Fibroblast of lung (primary cell): ENCODE results near the gene FAM47B. TPM values are rescaled to one million over a fixed set of nuclear protein-coding genes. Genes with fewer than 3 reads are reported as not detected.

Experiments
- DNase-seq, 2 donors: peaks; one replicate each; pipeline versions ENCODE4 v3.0.0 to v3.0.0-alpha.2; 2010; ENCODE audit warnings: low read depth in 2 of 2
- H2AFZ ChIP-seq: 2 replicates; pipeline ENCODE4 v1.5.1; 2012; ENCODE audit warnings: low read length, control low read depth, inconsistent platforms
- H3K27ac ChIP-seq: 2 replicates; pipeline ENCODE4 v1.5.1; 2011; ENCODE audit warnings: low read length, control low read depth; ENCODE audit not compliant: insufficient read depth
- H3K27me3 ChIP-seq: 2 replicates; pipeline ENCODE4 v1.5.1; 2011; ENCODE audit warnings: mild to moderate bottlenecking, low read length; ENCODE audit not compliant: control insufficient read depth, insufficient read depth
- H3K36me3 ChIP-seq: 2 replicates; pipeline ENCODE4 v1.5.1; 2011; ENCODE audit warnings: low read length; ENCODE audit not compliant: control insufficient read depth, insufficient read depth
- H3K4me1 ChIP-seq: 2 replicates; pipeline ENCODE4 v1.5.1; 2011; ENCODE audit warnings: low read length; ENCODE audit not compliant: control insufficient read depth, insufficient read depth; ENCODE audit errors: extremely low read depth
- H3K4me2 ChIP-seq: 2 replicates; pipeline ENCODE4 v1.5.1; 2011; ENCODE audit warnings: low read length, control low read depth; ENCODE audit not compliant: insufficient read depth; ENCODE audit errors: extremely low read depth
- H3K4me3 ChIP-seq, 4 experiments: fragments of 200-600 bp in 1 of 4; sonication (generic) in 1 of 4; replicated peaks in 1 of 4; 2 replicates each; pipeline ENCODE4 v1.5.1; 2011 to 2016; ENCODE audit warnings: low read length in 4 of 4, low read depth in 3 of 4, mild to moderate bottlenecking in 3 of 4, control low read depth in 2 of 4, inconsistent platforms in 1 of 4, mixed read lengths in 1 of 4; ENCODE audit not compliant: insufficient read depth in 1 of 4; ENCODE audit errors: control extremely low read depth in 1 of 4
- H3K79me2 ChIP-seq: 2 replicates; pipeline ENCODE4 v1.5.1; 2012; ENCODE audit warnings: mild to moderate bottlenecking, low read length, inconsistent platforms; ENCODE audit not compliant: control insufficient read depth, insufficient read depth
- H3K9ac ChIP-seq: 2 replicates; pipeline ENCODE4 v1.5.1; 2011; ENCODE audit warnings: mild to moderate bottlenecking, low read length, control low read depth; ENCODE audit not compliant: insufficient read depth
- H3K9me3 ChIP-seq: 2 replicates; pipeline ENCODE4 v1.5.1; 2012; ENCODE audit warnings: low read depth, low read length; ENCODE audit not compliant: control insufficient read depth, insufficient read depth
- H4K20me1 ChIP-seq: 2 replicates; pipeline ENCODE4 v1.5.1; 2011; ENCODE audit warnings: low read length; ENCODE audit not compliant: control insufficient read depth, insufficient read depth; ENCODE audit errors: extremely low read depth
- CTCF ChIP-seq, 2 donors: IDR thresholded peaks in 1 of 2; conservative IDR thresholded peaks in 1 of 2; 1 replicate in 1 of 2; 2 replicates in 1 of 2; pipeline ENCODE4 v1.5.1; 2011 to 2012; ENCODE audit warnings: low read length in 2 of 2, control low read depth in 1 of 2, inconsistent platforms in 1 of 2, low read depth in 1 of 2, mild to moderate bottlenecking in 1 of 2
- EZH2 ChIP-seq: IDR thresholded peaks from 2 replicates; pipeline ENCODE4 v1.5.1; 2012; ENCODE audit warnings: low read length, control low read depth, mild to moderate bottlenecking; ENCODE audit errors: missing control alignments
- polyA plus RNA-seq, 2 donors: library from polyadenylated mRNA; depleted of rRNA in 1 of 2; stranded (reverse) in 1 of 2; unstranded in 1 of 2; fragments of >200 nt; gene quantifications; 2 replicates each; pipeline ENCODE4 v1.2.1, GENCODE V29; 2011 to 2012; ENCODE audit warnings: missing spikeins in 1 of 2
- total RNA-seq: library from RNA; depleted of rRNA; stranded (reverse); fragments of >200 nt; gene quantifications from 2 replicates; pipeline ENCODE4 v1.2.1, GENCODE V29; 2014

The FAM47B gene
- total and polyA plus RNA-seq, 2 donors (not counting 1 experiment from before 2014, with no cell fraction given): not detected

- no peak overlapping the region for H3K27ac ChIP-seq
- H3K9me3 ChIP-seq: no peaks in the 10 kb centered on the region
- TF ChIP-seq CTCF (conservative IDR thresholded peaks at IDR 0.05 in 1 of 2, IDR thresholded peaks at IDR 0.05 in 1 of 2; ENCODE audit: low read depth in 1 of 2, low read length in 2 of 2) (no peak), EZH2 (no peak)
- H3K4me3 ChIP-seq: no peak overlapping the region
- H2AFZ ChIP-seq: no peak overlapping the region
- no peaks in the 10 kb centered on the region for H3K79me2 ChIP-seq
- peak; percentile 42 to 56 for DNase-seq
- no peaks in the 10 kb centered on the region for H3K36me3 ChIP-seq
- H3K27me3 ChIP-seq: no peaks in the 10 kb centered on the region
- H3K4me1 ChIP-seq: no peaks in the 10 kb centered on the region
- no peak overlapping the region for H3K4me2 ChIP-seq
- H4K20me1 ChIP-seq: no peaks in the 10 kb centered on the region
- no peak overlapping the region for H3K9ac ChIP-seq
Measured at GRCh38 chrX:34956916-34957315, 14.3 kb downstream of the FAM47B start.

GRCh38 chrX:34961662-34962061 lies 19.1 kb downstream of the FAM47B start:
- H3K4me1 ChIP-seq: no peaks in the 10 kb centered on the region
- TF ChIP-seq EZH2 (no peak), CTCF (conservative IDR thresholded peaks at IDR 0.05 in 1 of 2, IDR thresholded peaks at IDR 0.05 in 1 of 2; ENCODE audit: low read depth in 1 of 2, low read length in 2 of 2) (no peak)
- no peaks in the 10 kb centered on the region for H3K27me3 ChIP-seq
- DNase-seq: no peak
- H3K36me3 ChIP-seq: no peaks in the 10 kb centered on the region
- no peak overlapping the region for H3K4me3 ChIP-seq
- H3K9me3 ChIP-seq: no peaks in the 10 kb centered on the region
- no peak overlapping the region for H3K9ac ChIP-seq
- H3K4me2 ChIP-seq: no peak overlapping the region
- no peaks in the 10 kb centered on the region for H4K20me1 ChIP-seq
- H2AFZ ChIP-seq: no peak overlapping the region
- no peak overlapping the region for H3K27ac ChIP-seq
- no peaks in the 10 kb centered on the region for H3K79me2 ChIP-seq

GRCh38 chrX:34972206-34972605 lies 29.6 kb downstream of the FAM47B start:
- Histone ChIP-seq H4K20me1 (no peaks in the 10 kb centered on the region), H3K4me3 (no peak overlapping the region), H3K36me3 (no peaks in the 10 kb centered on the region), H2AFZ (no peak overlapping the region), H3K79me2 (no peaks in the 10 kb centered on the region), H3K9ac (no peak overlapping the region), H3K4me2 (no peak overlapping the region), H3K4me1 (no peaks in the 10 kb centered on the region), H3K9me3 (no peaks in the 10 kb centered on the region), H3K27ac (no peak overlapping the region), H3K27me3 (no peaks in the 10 kb centered on the region)
- DNase-seq: no peak
- TF ChIP-seq EZH2 (no peak), CTCF (conservative IDR thresholded peaks at IDR 0.05 in 1 of 2, IDR thresholded peaks at IDR 0.05 in 1 of 2; ENCODE audit: low read depth in 1 of 2, low read length in 2 of 2) (no peak)
